PC-9 (cell line): ENCODE data around the gene FOSL2.

ENCODE experiments used
- EZH2 ChIP-seq: fragments of 200-600 bp; sonication (generic); IDR thresholded peaks from 2 replicates; pipeline ENCODE4 v1.8.0; 2017; ENCODE audit warnings: antibody characterized with exemption, low read depth
- TF ChIP-seq, protein P1 (sequence below): fragments of 200-600 bp; sonication (generic); conservative IDR thresholded peaks from 2 replicates; pipeline ENCODE4 v1.6.1; 2017; ENCODE audit warnings: mixed run types, antibody characterized with exemption, mild to moderate bottlenecking, moderate library complexity

DNA sequence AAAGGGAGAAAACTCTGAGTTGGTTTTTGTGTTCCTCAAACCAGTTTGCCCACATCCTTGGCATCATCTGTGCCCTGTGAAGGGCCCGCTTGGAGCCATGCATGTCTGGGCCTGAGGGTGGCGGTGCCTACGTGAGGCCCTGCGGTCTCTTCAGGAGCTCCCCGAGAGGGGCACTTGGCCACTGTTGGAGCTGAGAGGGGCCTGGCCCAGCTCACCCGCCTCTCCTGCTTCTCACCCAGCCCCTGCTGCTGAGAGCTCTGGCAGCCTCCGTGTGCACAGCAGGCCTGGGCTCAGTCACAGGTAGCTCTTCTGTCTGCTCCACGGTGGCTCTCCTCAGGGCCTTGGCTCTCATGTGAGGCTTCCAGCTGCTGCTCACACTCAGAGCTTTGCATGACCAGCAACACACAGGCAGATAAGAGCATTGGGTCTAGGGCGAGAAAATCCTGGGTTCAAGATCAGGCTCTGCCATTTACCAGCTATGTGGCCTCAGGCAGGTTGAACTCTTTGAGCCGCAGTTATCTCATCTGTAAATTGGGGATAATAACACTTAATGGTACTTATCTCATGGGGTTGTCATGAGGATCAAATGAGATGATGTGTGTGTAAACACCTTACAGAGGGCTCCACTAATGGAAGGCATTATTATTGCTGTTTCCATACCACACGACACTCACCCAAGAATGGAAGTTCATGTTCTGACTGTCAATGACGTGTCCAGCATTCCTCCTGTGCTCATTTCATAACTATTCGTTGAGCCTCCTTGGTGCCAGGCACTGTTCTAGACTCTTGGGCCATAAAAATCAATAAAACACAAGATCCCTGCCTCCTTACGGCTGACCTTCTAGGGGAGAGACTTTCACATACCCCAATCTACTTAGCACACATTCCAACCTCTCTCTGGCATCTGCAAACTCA is 61.6 kb downstream of the FOSL2 start:
- TF ChIP-seq, protein P1, sequence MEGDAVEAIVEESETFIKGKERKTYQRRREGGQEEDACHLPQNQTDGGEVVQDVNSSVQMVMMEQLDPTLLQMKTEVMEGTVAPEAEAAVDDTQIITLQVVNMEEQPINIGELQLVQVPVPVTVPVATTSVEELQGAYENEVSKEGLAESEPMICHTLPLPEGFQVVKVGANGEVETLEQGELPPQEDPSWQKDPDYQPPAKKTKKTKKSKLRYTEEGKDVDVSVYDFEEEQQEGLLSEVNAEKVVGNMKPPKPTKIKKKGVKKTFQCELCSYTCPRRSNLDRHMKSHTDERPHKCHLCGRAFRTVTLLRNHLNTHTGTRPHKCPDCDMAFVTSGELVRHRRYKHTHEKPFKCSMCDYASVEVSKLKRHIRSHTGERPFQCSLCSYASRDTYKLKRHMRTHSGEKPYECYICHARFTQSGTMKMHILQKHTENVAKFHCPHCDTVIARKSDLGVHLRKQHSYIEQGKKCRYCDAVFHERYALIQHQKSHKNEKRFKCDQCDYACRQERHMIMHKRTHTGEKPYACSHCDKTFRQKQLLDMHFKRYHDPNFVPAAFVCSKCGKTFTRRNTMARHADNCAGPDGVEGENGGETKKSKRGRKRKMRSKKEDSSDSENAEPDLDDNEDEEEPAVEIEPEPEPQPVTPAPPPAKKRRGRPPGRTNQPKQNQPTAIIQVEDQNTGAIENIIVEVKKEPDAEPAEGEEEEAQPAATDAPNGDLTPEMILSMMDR: no peak
- no peak for TF ChIP-seq EZH2
